H9 (cell line): ENCODE measurements around the gene SULT1E1. TPM values are rescaled to one million over a fixed set of nuclear protein-coding genes. Genes with fewer than 3 reads are reported as not detected.

Source experiments
- DNase-seq: peaks from one replicate; pipeline ENCODE4 v3.0.0-alpha.2; 2017
- H2AFZ ChIP-seq: one replicate; pipeline ENCODE4 v1.6.1; 2013; ENCODE audit warnings: mild to moderate bottlenecking, low read length, control low read depth, moderate library complexity
- H2AK5ac ChIP-seq: 2 replicates; pipeline ENCODE4 v1.6.1; 2013; ENCODE audit warnings: low read length, control low read depth, mixed read lengths; ENCODE audit not compliant: insufficient read length
- H2BK120ac ChIP-seq: one replicate; pipeline ENCODE4 v1.6.1; 2013; ENCODE audit warnings: low read depth, mild to moderate bottlenecking, low read length, control low read depth, inconsistent platforms; ENCODE audit not compliant: poor library complexity, severe bottlenecking
- H2BK12ac ChIP-seq: 2 replicates; pipeline ENCODE4 v1.6.1; 2013; ENCODE audit warnings: low read length, control low read depth, mixed read lengths, low read depth; ENCODE audit not compliant: insufficient read length
- H2BK15ac ChIP-seq: 2 replicates; pipeline ENCODE4 v1.6.1; 2013; ENCODE audit warnings: low read depth, low read length, control low read depth
- H2BK20ac ChIP-seq: one replicate; pipeline ENCODE4 v1.6.1; 2013; ENCODE audit warnings: low read depth, mild to moderate bottlenecking, low read length, control low read depth, inconsistent platforms; ENCODE audit not compliant: poor library complexity, severe bottlenecking
- H2BK5ac ChIP-seq: 2 replicates; pipeline ENCODE4 v1.6.1; 2013; ENCODE audit warnings: low read length, control low read depth, mixed read lengths; ENCODE audit not compliant: insufficient read length
- H3K14ac ChIP-seq: 2 replicates; pipeline ENCODE4 v1.6.1; 2013; ENCODE audit warnings: low read length, control low read depth; ENCODE audit not compliant: insufficient read depth
- H3K18ac ChIP-seq: 2 replicates; pipeline ENCODE4 v1.6.1; 2013; ENCODE audit warnings: low read depth, mild to moderate bottlenecking, mixed read lengths, low read length, control low read depth; ENCODE audit not compliant: insufficient read length
- H3K23ac ChIP-seq: 2 replicates; pipeline ENCODE4 v1.6.1; 2013; ENCODE audit warnings: low read length, control low read depth, mixed read lengths, low read depth; ENCODE audit not compliant: insufficient read length
- H3K23me2 ChIP-seq: 2 replicates; pipeline ENCODE4 v1.6.1; 2013; ENCODE audit warnings: low read depth, mild to moderate bottlenecking, mixed read lengths, low read length, control low read depth; ENCODE audit not compliant: insufficient read length, poor library complexity, severe bottlenecking
- H3K27ac ChIP-seq: 2 replicates; pipeline ENCODE4 v1.5.1; 2013; ENCODE audit warnings: low read length, control low read depth, mixed read lengths, low read depth; ENCODE audit not compliant: insufficient read length
- H3K27me3 ChIP-seq: 2 replicates; pipeline ENCODE4 v1.6.1; 2013; ENCODE audit warnings: low read length, control low read depth, inconsistent platforms; ENCODE audit not compliant: insufficient read depth
- H3K4ac ChIP-seq: 2 replicates; pipeline ENCODE4 v1.6.1; 2013; ENCODE audit warnings: low read depth, mild to moderate bottlenecking, control low read depth, inconsistent platforms, low read length, moderate library complexity
- H3K4me1 ChIP-seq: 2 replicates; pipeline ENCODE4 v1.6.1; 2013; ENCODE audit warnings: low read length, control low read depth, inconsistent platforms; ENCODE audit not compliant: insufficient read depth
- H3K4me2 ChIP-seq: 2 replicates; pipeline ENCODE4 v1.6.1; 2013; ENCODE audit warnings: low read length, control low read depth, mixed read lengths; ENCODE audit not compliant: insufficient read length, insufficient read depth
- H3K56ac ChIP-seq: 2 replicates; pipeline ENCODE4 v1.6.1; 2013; ENCODE audit warnings: low read depth, mild to moderate bottlenecking, mixed read lengths, low read length, control low read depth; ENCODE audit not compliant: insufficient read length
- H3K79me1 ChIP-seq: 2 replicates; pipeline ENCODE4 v1.6.1; 2013; ENCODE audit warnings: low read depth, mild to moderate bottlenecking, moderate library complexity, low read length, control low read depth, inconsistent platforms; ENCODE audit not compliant: insufficient read depth, poor library complexity, severe bottlenecking
- H3K79me2 ChIP-seq: 2 replicates; pipeline ENCODE4 v1.6.1; 2013; ENCODE audit warnings: low read length, control low read depth, inconsistent platforms; ENCODE audit not compliant: insufficient read depth
- H3K9ac ChIP-seq: 2 replicates; pipeline ENCODE4 v1.6.1; 2013; ENCODE audit warnings: low read length, control low read depth, mixed read lengths; ENCODE audit not compliant: insufficient read length; ENCODE audit errors: extremely low read depth
- H3K9me3 ChIP-seq: one replicate; pipeline ENCODE4 v1.6.1; 2013; ENCODE audit warnings: low read depth, low read length, inconsistent platforms; ENCODE audit not compliant: control insufficient read depth
- H3T11ph ChIP-seq: one replicate; pipeline ENCODE4 v1.6.1; 2013; ENCODE audit warnings: mild to moderate bottlenecking, low read length, control low read depth, inconsistent platforms
- H4K20me1 ChIP-seq: one replicate; pipeline ENCODE4 v1.6.1; 2013; ENCODE audit not compliant: control insufficient read depth, insufficient read length, insufficient read depth
- H4K5ac ChIP-seq: 2 replicates; pipeline ENCODE4 v1.6.1; 2013; ENCODE audit warnings: low read depth, mild to moderate bottlenecking, mixed read lengths, low read length, control low read depth; ENCODE audit not compliant: insufficient read length
- H4K8ac ChIP-seq: replicated peaks from 2 replicates; pipeline ENCODE4 v1.6.1; 2013; ENCODE audit warnings: low read length, control low read depth, mixed read lengths, low read depth; ENCODE audit not compliant: insufficient read length
- H4K91ac ChIP-seq: 2 replicates; pipeline ENCODE4 v1.6.1; 2013; ENCODE audit warnings: low read depth, mild to moderate bottlenecking, moderate library complexity, mixed read lengths, low read length, control low read depth; ENCODE audit not compliant: insufficient read length
- H3K27ac Mint-ChIP-seq, 3 experiments: 2 replicates in 2 of 3; 3 replicates in 1 of 3; pipeline ENCODE4 v1.8.0; 2020 to 2021; ENCODE audit warnings: mixed read lengths in 3 of 3, mild to moderate bottlenecking in 1 of 3, moderate library complexity in 1 of 3
- H3K27me3 Mint-ChIP-seq: 2 replicates; pipeline ENCODE4 v1.8.0; 2021; ENCODE audit warnings: low read depth, mild to moderate bottlenecking, moderate library complexity, mixed read lengths
- H3K36me3 Mint-ChIP-seq, 3 experiments: 2 replicates in 2 of 3; 3 replicates in 1 of 3; pipeline ENCODE4 v1.8.0; 2020 to 2021; ENCODE audit warnings: low read depth in 3 of 3, mixed read lengths in 3 of 3; ENCODE audit not compliant: insufficient read depth in 1 of 3
- H3K4me1 Mint-ChIP-seq, 2 experiments: 2 replicates each; pipeline ENCODE4 v1.8.0; 2020; ENCODE audit warnings: mixed read lengths in 2 of 2
- H3K4me3 Mint-ChIP-seq, 2 experiments: 2 replicates in 1 of 2; 3 replicates in 1 of 2; pipeline ENCODE4 v1.8.0; 2020 to 2021; ENCODE audit warnings: mild to moderate bottlenecking in 2 of 2, mixed read lengths in 2 of 2, moderate library complexity in 1 of 2
- H3K9me3 Mint-ChIP-seq, 2 experiments: 2 replicates in 1 of 2; 3 replicates in 1 of 2; pipeline ENCODE4 v1.8.0; 2020; ENCODE audit warnings: mild to moderate bottlenecking in 2 of 2, mixed read lengths in 2 of 2, moderate library complexity in 1 of 2
- WGBS: extraction: QIAGEN DNeasy Blood & Tissue Kit; methylation state at CpG from one replicate; pipeline ENCODE4 v1.1.7; 2013; ENCODE audit warnings: missing lambda C conversion rate, low lambda C conversion rate, mixed read lengths; ENCODE audit not compliant: insufficient read length; ENCODE audit errors: extremely low coverage; 5-methylcytosine and 5-hydroxymethylcytosine counted together
- total RNA-seq: library from RNA; stranded (reverse); gene quantifications from 2 replicates; pipeline ENCODE4 v1.2.1, GENCODE V29; 2021
- TF ChIP-seq, protein P1 (sequence below): fragments of 200-600 bp; sonication (generic); conservative IDR thresholded peaks from 3 replicates; pipeline ENCODE4 v1.8.0; 2021; ENCODE audit warnings: antibody characterized with exemption, mild to moderate bottlenecking

The SULT1E1 gene
- total RNA-seq, 1 experiment from 2014 or later = not detected

DNA sequence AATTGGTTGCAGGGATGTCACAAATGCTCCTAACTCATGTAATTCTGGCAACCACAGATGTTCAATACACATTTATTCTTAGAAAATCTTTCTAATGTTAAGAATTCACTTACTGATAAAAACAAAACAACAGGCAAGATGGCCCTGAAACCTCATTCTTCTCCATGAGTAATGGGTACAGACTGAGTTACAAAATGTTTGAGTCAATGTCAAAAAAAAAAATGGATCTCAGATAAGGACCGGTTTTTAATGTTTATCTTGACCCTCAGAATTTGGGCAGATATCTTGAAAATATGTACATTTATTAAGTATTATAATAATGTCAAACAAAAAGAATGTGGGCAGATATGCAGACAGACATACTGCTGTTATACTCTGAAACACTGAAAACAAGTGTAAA, 1.8 kb upstream of the SULT1E1 start:
- no peak overlapping the region for H2BK12ac ChIP-seq
- Mint-ChIP-seq H3K36me3 (no peaks in the 10 kb centered on the region), H3K27ac (no peak overlapping the region), H3K4me1 (no peaks in the 10 kb centered on the region), H3K4me3 (no peak overlapping the region), H3K9me3 (no peaks in the 10 kb centered on the region), H3K27me3 (no peaks in the 10 kb centered on the region)
- H3K4ac ChIP-seq = no peak overlapping the region
- H2AK5ac ChIP-seq = no peak overlapping the region
- H3T11ph ChIP-seq = no peak overlapping the region
- no peaks in the 10 kb centered on the region for H3K23me2 ChIP-seq
- H3K9me3 ChIP-seq = no peaks in the 10 kb centered on the region
- no peak overlapping the region for H4K5ac ChIP-seq
- H3K23ac ChIP-seq = no peak overlapping the region
- no peak overlapping the region for H2BK120ac ChIP-seq
- TF ChIP-seq, protein P1, sequence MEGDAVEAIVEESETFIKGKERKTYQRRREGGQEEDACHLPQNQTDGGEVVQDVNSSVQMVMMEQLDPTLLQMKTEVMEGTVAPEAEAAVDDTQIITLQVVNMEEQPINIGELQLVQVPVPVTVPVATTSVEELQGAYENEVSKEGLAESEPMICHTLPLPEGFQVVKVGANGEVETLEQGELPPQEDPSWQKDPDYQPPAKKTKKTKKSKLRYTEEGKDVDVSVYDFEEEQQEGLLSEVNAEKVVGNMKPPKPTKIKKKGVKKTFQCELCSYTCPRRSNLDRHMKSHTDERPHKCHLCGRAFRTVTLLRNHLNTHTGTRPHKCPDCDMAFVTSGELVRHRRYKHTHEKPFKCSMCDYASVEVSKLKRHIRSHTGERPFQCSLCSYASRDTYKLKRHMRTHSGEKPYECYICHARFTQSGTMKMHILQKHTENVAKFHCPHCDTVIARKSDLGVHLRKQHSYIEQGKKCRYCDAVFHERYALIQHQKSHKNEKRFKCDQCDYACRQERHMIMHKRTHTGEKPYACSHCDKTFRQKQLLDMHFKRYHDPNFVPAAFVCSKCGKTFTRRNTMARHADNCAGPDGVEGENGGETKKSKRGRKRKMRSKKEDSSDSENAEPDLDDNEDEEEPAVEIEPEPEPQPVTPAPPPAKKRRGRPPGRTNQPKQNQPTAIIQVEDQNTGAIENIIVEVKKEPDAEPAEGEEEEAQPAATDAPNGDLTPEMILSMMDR = no peak
- no peak overlapping the region for H2BK15ac ChIP-seq
- no CpG with 5 or more reads among the region's 1 CpG for WGBS
- H3K79me1 ChIP-seq = no peaks in the 10 kb centered on the region
- H3K27ac ChIP-seq = no peak overlapping the region
- no peak overlapping the region for H2AFZ ChIP-seq
- no peaks in the 10 kb centered on the region for H3K27me3 ChIP-seq
- H3K79me2 ChIP-seq = no peaks in the 10 kb centered on the region
- no peak overlapping the region for H2BK20ac ChIP-seq
- H3K14ac ChIP-seq = no peak overlapping the region
- no peak overlapping the region for H4K8ac ChIP-seq
- H3K4me2 ChIP-seq = no peak overlapping the region
- no peak overlapping the region for H2BK5ac ChIP-seq
- DNase-seq = no peak
- no peak overlapping the region for H3K9ac ChIP-seq
- no peaks in the 10 kb centered on the region for H4K20me1 ChIP-seq
- H3K18ac ChIP-seq = no peak overlapping the region
- H3K56ac ChIP-seq = no peak overlapping the region
- H4K91ac ChIP-seq = no peak overlapping the region
- no peaks in the 10 kb centered on the region for H3K4me1 ChIP-seq
